SK-N-SH treated with all-trans-retinoic acid at 6 μM for 48 hours (cell line): ENCODE results near the gene MAP7D1.

Experiments used
- ARNTL ChIP-seq: fragments of 450-650 bp; formaldehyde crosslinking; IDR thresholded peaks from 2 replicates; pipeline ENCODE4 v1.5.0; 2020; ENCODE audit warnings: low read depth, mild to moderate bottlenecking, moderate library complexity, borderline replicate concordance
- CREB5 ChIP-seq: fragments of 250-450 bp; sonication (Bioruptor Pico); IDR thresholded peaks from 2 replicates; pipeline ENCODE4 v1.5.1; 2020; ENCODE audit warnings: low read depth, mild to moderate bottlenecking, moderate library complexity
- GLIS3 ChIP-seq: fragments of 250-450 bp; sonication (Bioruptor Pico); IDR thresholded peaks from 2 replicates; pipeline ENCODE4 v1.5.0; 2020; ENCODE audit warnings: mild to moderate bottlenecking, moderate library complexity
- OSR1 ChIP-seq: fragments of 250-450 bp; sonication (Bioruptor Pico); IDR thresholded peaks from 2 replicates; pipeline ENCODE4 v1.8.0; 2022; ENCODE audit warnings: moderate library complexity, mild to moderate bottlenecking, inconsistent platforms
- SNAI2 ChIP-seq: fragments of 250-450 bp; sonication (Bioruptor Pico); IDR thresholded peaks from 2 replicates; pipeline ENCODE4 v1.5.0; 2020; ENCODE audit warnings: mild to moderate bottlenecking, moderate library complexity
- TCF4 ChIP-seq: fragments of 250-450 bp; sonication (Bioruptor Pico); IDR thresholded peaks from 2 replicates; pipeline ENCODE4 v1.8.0; 2021; ENCODE audit warnings: mild to moderate bottlenecking, moderate library complexity, borderline replicate concordance
- TF ChIP-seq, protein P1 (sequence below): fragments of 250-450 bp; sonication (Bioruptor Pico); IDR thresholded peaks from 2 replicates; pipeline ENCODE4 v1.5.1; 2021; ENCODE audit warnings: mild to moderate bottlenecking, moderate library complexity

- TF ChIP-seq GLIS3 (no peak), TCF4 (CRISPR knock-in tag) (no peak), CREB5 (no peak), OSR1 (CRISPR knock-in tag) (no peak), SNAI2 (CRISPR knock-in tag) (no peak), ARNTL (no peak)
- TF ChIP-seq, protein P1, sequence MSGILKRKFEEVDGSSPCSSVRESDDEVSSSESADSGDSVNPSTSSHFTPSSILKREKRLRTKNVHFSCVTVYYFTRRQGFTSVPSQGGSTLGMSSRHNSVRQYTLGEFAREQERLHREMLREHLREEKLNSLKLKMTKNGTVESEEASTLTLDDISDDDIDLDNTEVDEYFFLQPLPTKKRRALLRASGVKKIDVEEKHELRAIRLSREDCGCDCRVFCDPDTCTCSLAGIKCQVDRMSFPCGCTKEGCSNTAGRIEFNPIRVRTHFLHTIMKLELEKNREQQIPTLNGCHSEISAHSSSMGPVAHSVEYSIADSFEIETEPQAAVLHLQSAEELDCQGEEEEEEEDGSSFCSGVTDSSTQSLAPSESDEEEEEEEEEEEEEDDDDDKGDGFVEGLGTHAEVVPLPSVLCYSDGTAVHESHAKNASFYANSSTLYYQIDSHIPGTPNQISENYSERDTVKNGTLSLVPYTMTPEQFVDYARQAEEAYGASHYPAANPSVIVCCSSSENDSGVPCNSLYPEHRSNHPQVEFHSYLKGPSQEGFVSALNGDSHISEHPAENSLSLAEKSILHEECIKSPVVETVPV (CRISPR knock-in tag): no peak
These were observed 29.0 kb upstream of the MAP7D1 start for GRCh38 chr1:36126797-36127500.
